Astrocyte (in vitro differentiated cells and primary cell): ENCODE results near the gene ADIPOQ. TPM values are rescaled to one million over a fixed set of nuclear protein-coding genes. Genes with fewer than 3 reads are reported as not detected.
"Not testable (repeated sequence)": the region's sequence is repeated elsewhere in the genome, so short reads cannot be mapped to it uniquely, and the experiment has no call there.

Experiments
- DNase-seq: peaks from one replicate; pipeline ENCODE4 v3.0.0-alpha.2; 2010; ENCODE audit warnings: low read depth
- FAIRE-seq: peaks from 2 replicates; lab custom pipeline; 2011; peaks lifted over from hg19 to GRCh38; lab: Jason Lieb, UNC
- H2AFZ ChIP-seq: 2 replicates; pipeline ENCODE4 v1.6.0; 2012; ENCODE audit warnings: low read depth, low read length, inconsistent platforms
- H3K27ac ChIP-seq: 2 replicates; pipeline ENCODE4 v1.5.1; 2011; ENCODE audit warnings: low read depth, low read length, inconsistent platforms
- H3K27me3 ChIP-seq: 2 replicates; pipeline ENCODE4 v1.6.0; 2011; ENCODE audit warnings: low read length, inconsistent platforms; ENCODE audit not compliant: insufficient read depth
- H3K36me3 ChIP-seq: 2 replicates; pipeline ENCODE4 v1.5.1; 2011; ENCODE audit warnings: low read length, inconsistent platforms; ENCODE audit not compliant: insufficient read depth
- H3K4me1 ChIP-seq: 2 replicates; pipeline ENCODE4 v1.5.1; 2011; ENCODE audit warnings: low read length, inconsistent platforms; ENCODE audit not compliant: insufficient read depth
- H3K4me2 ChIP-seq: 2 replicates; pipeline ENCODE4 v1.6.0; 2012; ENCODE audit warnings: low read length, inconsistent platforms
- H3K4me3 ChIP-seq: 2 replicates; pipeline ENCODE4 v1.5.1; 2011; ENCODE audit warnings: low read depth, mild to moderate bottlenecking, low read length, inconsistent platforms; ENCODE audit not compliant: insufficient read depth
- H3K79me2 ChIP-seq: 2 replicates; pipeline ENCODE4 v1.6.0; 2012; ENCODE audit warnings: mild to moderate bottlenecking, low read length, inconsistent platforms; ENCODE audit not compliant: insufficient read depth
- H3K9ac ChIP-seq: 2 replicates; pipeline ENCODE4 v1.6.0; 2012; ENCODE audit warnings: mild to moderate bottlenecking, low read length, inconsistent platforms
- H3K9me3 ChIP-seq: 2 replicates; pipeline ENCODE4 v1.5.1; 2012; ENCODE audit warnings: low read depth, mild to moderate bottlenecking, low read length, inconsistent platforms; ENCODE audit not compliant: insufficient read depth
- H4K20me1 ChIP-seq: 2 replicates; pipeline ENCODE4 v1.6.0; 2012; ENCODE audit warnings: low read length, inconsistent platforms; ENCODE audit not compliant: insufficient read depth
- H3K27ac Mint-ChIP-seq: one replicate; pipeline ENCODE4 v1.8.0; 2021; ENCODE audit warnings: mild to moderate bottlenecking, mixed read lengths; ENCODE audit not compliant: unreplicated experiment
- H3K27me3 Mint-ChIP-seq: one replicate; pipeline ENCODE4 v1.8.0; 2021; ENCODE audit warnings: low read depth, mixed read lengths; ENCODE audit not compliant: unreplicated experiment
- H3K36me3 Mint-ChIP-seq: one replicate; pipeline ENCODE4 v1.8.0; 2021; ENCODE audit warnings: low read depth, mixed read lengths; ENCODE audit not compliant: unreplicated experiment
- H3K4me1 Mint-ChIP-seq: one replicate; pipeline ENCODE4 v1.8.0; 2021; ENCODE audit warnings: low read depth, mixed read lengths; ENCODE audit not compliant: unreplicated experiment
- H3K4me3 Mint-ChIP-seq: one replicate; pipeline ENCODE4 v1.8.0; 2021; ENCODE audit warnings: mild to moderate bottlenecking, moderate library complexity, mixed read lengths; ENCODE audit not compliant: unreplicated experiment
- H3K9me3 Mint-ChIP-seq: one replicate; pipeline ENCODE4 v1.8.0; 2021; ENCODE audit warnings: mild to moderate bottlenecking, mixed read lengths; ENCODE audit not compliant: unreplicated experiment
- CTCF ChIP-seq: IDR thresholded peaks from 2 replicates; pipeline ENCODE4 v1.5.1; 2011; ENCODE audit warnings: low read depth, mild to moderate bottlenecking, inconsistent platforms, low read length, moderate library complexity; ENCODE audit not compliant: insufficient read depth
- EZH2 ChIP-seq: IDR thresholded peaks from 2 replicates; pipeline ENCODE4 v1.6.1; 2012; ENCODE audit warnings: mild to moderate bottlenecking, low read length, inconsistent platforms; ENCODE audit not compliant: insufficient read depth
- total RNA-seq: library from RNA; stranded (reverse); gene quantifications from 2 replicates; pipeline ENCODE4 v1.2.1, GENCODE V29; 2021

ADIPOQ gene
- total RNA-seq, 1 donor from 2014 or later: not detected

DNA sequence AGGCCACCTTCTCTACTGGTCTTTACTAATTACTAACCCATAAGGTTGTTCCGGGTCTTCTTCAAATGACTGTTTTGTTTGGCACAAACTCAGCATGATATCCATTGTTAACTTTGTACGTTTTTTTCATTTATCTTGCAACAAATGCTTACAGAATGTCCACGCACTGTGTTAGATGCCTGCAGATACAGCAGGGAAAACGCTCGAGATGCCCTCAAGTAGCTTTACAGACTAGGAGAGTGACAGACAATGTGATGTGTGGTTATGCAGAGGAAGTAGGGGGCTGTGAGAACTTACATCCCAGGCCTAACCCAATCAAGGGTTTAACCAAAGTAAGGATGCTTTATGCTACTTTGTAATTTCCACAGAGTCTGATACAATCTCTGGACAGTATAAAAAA lies 35.3 kb upstream of the ADIPOQ start:
- Mint-ChIP-seq H3K9me3 (no peaks in the 10 kb centered on the region), H3K27ac (no peak overlapping the region), H3K4me3 (peak overlapping the region; percentile 92), H3K4me1 (no peaks in the 10 kb centered on the region), H3K27me3 (no peaks in the 10 kb centered on the region), H3K36me3 (no peaks in the 10 kb centered on the region)
- Histone ChIP-seq H2AFZ (no peak overlapping the region), H3K27me3 (no peaks in the 10 kb centered on the region), H3K4me1 (peaks cover 15% of the 10 kb centered on the region), H3K79me2 (peaks cover 22% of the 10 kb centered on the region), H3K9ac (no peak overlapping the region), H3K36me3 (no peaks in the 10 kb centered on the region), H3K4me3 (peak overlapping the region; percentile 99), H3K9me3 (no peaks in the 10 kb centered on the region), H4K20me1 (no peaks in the 10 kb centered on the region), H3K4me2 (peak overlapping the region; percentile 93), H3K27ac (no peak overlapping the region)
- no peak for TF ChIP-seq EZH2
- TF ChIP-seq CTCF: no peak
- FAIRE-seq (no peak), DNase-seq (no peak)

DNA sequence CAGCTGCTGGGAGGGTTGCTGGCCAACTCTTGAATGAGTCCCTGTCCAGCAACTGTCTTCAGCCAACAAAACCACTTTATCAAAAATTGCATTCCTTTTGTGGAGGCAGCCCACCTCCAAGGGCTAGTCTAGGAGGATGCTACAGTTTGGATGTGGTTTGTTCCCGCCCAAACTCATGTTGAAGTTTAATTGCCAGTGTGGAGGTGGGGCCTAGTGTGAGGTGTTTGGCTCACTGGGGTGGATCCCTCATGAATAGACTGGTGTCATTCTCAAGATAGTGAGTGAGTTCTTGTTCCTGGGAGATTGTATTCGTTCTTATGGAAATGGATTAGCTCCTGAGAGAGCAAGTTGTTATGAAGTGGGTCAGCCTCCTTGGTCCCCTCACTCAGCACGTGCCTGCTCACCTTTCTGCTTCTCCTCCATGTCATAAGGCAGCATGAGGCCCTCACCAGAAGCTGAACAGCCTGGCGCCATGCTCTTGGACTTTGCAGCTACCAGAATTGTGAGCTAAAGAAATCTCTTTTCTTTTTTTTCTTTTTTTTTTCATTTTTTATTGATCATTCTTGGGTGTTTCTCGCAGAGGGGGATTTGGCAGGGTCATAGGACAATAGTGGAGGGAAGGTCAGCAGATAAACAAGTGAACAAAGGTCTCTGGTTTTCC lies 32.0 kb upstream of the ADIPOQ start:
- H3K27ac ChIP-seq: no peak overlapping the region
- peaks cover 12% of the 10 kb centered on the region for H3K4me1 ChIP-seq
- H3K79me2 ChIP-seq: peaks cover 11% of the 10 kb centered on the region
- Mint-ChIP-seq H3K27ac (peak overlapping the region; percentile 7), H3K9me3 (no peaks in the 10 kb centered on the region), H3K4me3 (no peak overlapping the region), H3K36me3 (no peaks in the 10 kb centered on the region), H3K4me1 (peaks cover 3% of the 10 kb centered on the region), H3K27me3 (no peaks in the 10 kb centered on the region)
- no peaks in the 10 kb centered on the region for H3K36me3 ChIP-seq
- H3K27me3 ChIP-seq: no peaks in the 10 kb centered on the region
- no peaks in the 10 kb centered on the region for H4K20me1 ChIP-seq
- TF ChIP-seq EZH2 (no peak), CTCF (no peak)
- no peak overlapping the region for H3K4me2 ChIP-seq
- H3K9me3 ChIP-seq: no peaks in the 10 kb centered on the region
- H2AFZ ChIP-seq: no peak overlapping the region
- no peak overlapping the region for H3K4me3 ChIP-seq
- no peak overlapping the region for H3K9ac ChIP-seq
- DNase-seq: no peak
- no peak for FAIRE-seq

DNA sequence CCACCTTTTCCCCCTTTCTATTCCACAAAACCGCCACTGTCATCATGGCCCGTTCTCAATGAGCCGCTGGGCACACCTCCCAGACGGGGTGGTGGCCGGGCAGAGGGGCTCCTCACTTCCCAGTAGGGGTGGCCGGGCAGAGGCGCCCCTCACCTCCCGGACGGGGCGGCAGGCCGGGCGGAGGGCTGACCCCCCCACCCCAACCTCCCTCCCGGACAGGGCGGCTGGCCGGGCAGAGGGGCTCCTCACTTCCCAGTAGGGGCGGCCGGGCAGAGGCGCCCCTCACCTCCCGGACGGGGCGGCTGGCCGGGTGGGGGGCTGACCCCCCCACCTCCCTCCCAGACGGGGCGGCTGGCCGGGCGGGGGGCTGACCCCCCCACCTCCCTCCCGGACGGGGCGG lies 31.2 kb upstream of the ADIPOQ start:
- not testable (repeated sequence) for H3K27me3 Mint-ChIP-seq, H3K4me3 Mint-ChIP-seq, H3K27ac ChIP-seq, H3K4me3 ChIP-seq, H3K9ac ChIP-seq, H2AFZ ChIP-seq, DNase-seq, H4K20me1 ChIP-seq, H3K4me2 ChIP-seq, H3K4me1 Mint-ChIP-seq, H3K79me2 ChIP-seq, H3K9me3 ChIP-seq, FAIRE-seq, H3K36me3 ChIP-seq, H3K9me3 Mint-ChIP-seq, H3K27me3 ChIP-seq, H3K27ac Mint-ChIP-seq, H3K36me3 Mint-ChIP-seq
- H3K4me1 ChIP-seq: peaks cover 10% of the 10 kb centered on the region
